Measurements from ENCODE around the gene BCR. TPM values are rescaled to one million over a fixed set of nuclear protein-coding genes. Genes with fewer than 3 reads are reported as not detected.

Gene BCR
- total and polyA plus RNA-seq, 2 of the 13 experiments (the other 11 are each of a cell fraction or from before 2014, with no cell fraction given): 19.9 to 33.6 TPM

- TF ChIP-seq NFIC (IDR thresholded peaks at IDR 0.05; ENCODE audit: low read length): no peak
- TF ChIP-seq ZNF781 (CRISPR knock-in tag; IDR thresholded peaks at IDR 0.05; ENCODE audit: borderline replicate concordance, not compliant biosample characterization): peak; percentile 79
- no peak for TF ChIP-seq ZNF230 (CRISPR knock-in tag; IDR thresholded peaks at IDR 0.05)
- TF ChIP-seq AHR (CRISPR knock-in tag; IDR thresholded peaks at IDR 0.05): no peak
- no peak for TF ChIP-seq ZSCAN12 (CRISPR knock-in tag; IDR thresholded peaks at IDR 0.05)
- TF ChIP-seq ZSCAN22 (CRISPR knock-in tag; IDR thresholded peaks at IDR 0.05): peak; percentile 46; the same call in 1 of the 2 replicates
- TF ChIP-seq ZBTB7A (CRISPR knock-in tag; IDR thresholded peaks at IDR 0.05): no peak
- TF ChIP-seq ZNF292 (CRISPR knock-in tag; IDR thresholded peaks at IDR 0.05; ENCODE audit: borderline replicate concordance, low read depth): peak; percentile 58; the same call in 1 of the 2 replicates
- TF ChIP-seq ARNTL (CRISPR knock-in tag; IDR thresholded peaks at IDR 0.05): no peak; the same call in 1 of the 2 replicates
- TF ChIP-seq IKZF1 (IDR thresholded peaks at IDR 0.05): no peak
- 0 out of 2 replicates have a peak, but pooled peaks have one; percentile 30 for TF ChIP-seq ZNF580 (CRISPR knock-in tag; IDR thresholded peaks at IDR 0.05; ENCODE audit: borderline replicate concordance, low read depth)
- TF ChIP-seq RNF2 (conservative IDR thresholded peaks at IDR 0.05; ENCODE audit: low read depth): peak; percentile 34; the same call in 1 of the 2 replicates
- peak; percentile 93 for TF ChIP-seq HNRNPL (IDR thresholded peaks at IDR 0.05; ENCODE audit: low read depth, low read length)
- TF ChIP-seq MEF2D (CRISPR knock-in tag; IDR thresholded peaks at IDR 0.05): peak; percentile 47; the same call in 1 of the 2 replicates
- no peak for TF ChIP-seq RERE (CRISPR knock-in tag; IDR thresholded peaks at IDR 0.05; ENCODE audit: low read depth)
- TF ChIP-seq ZNF883 (CRISPR knock-in tag; IDR thresholded peaks at IDR 0.05; ENCODE audit: not compliant biosample characterization): peak; percentile 17
- no peak for TF ChIP-seq ZMYM2 (CRISPR knock-in tag; IDR thresholded peaks at IDR 0.05)
- TF ChIP-seq YEATS2 (CRISPR knock-in tag; IDR thresholded peaks at IDR 0.05; ENCODE audit: borderline replicate concordance): 0 out of 2 replicates have a peak, but pooled peaks have one; percentile 21
- TF ChIP-seq POLR2AphosphoS2 (IDR thresholded peaks at IDR 0.05; ENCODE audit: low read depth, low read length): no peak
- TF ChIP-seq HIVEP1 (CRISPR knock-in tag; IDR thresholded peaks at IDR 0.05): 0 out of 2 replicates have a peak, but pooled peaks have one; percentile 19
- TF ChIP-seq GATAD1 (CRISPR knock-in tag; IDR thresholded peaks at IDR 0.05): no peak
- TF ChIP-seq ZSCAN31 (CRISPR knock-in tag; IDR thresholded peaks at IDR 0.05; ENCODE audit: low read depth): 0 out of 2 replicates have a peak, but pooled peaks have one; percentile 72
- TF ChIP-seq AGO1 (IDR thresholded peaks at IDR 0.05; ENCODE audit: low read depth, low read length, poor library complexity, severe bottlenecking): peak; percentile 45
- no peak for TF ChIP-seq PPARG (CRISPR knock-in tag; conservative IDR thresholded peaks at IDR 0.05)
Observed at GRCh38 chr22:23179381-23180299, 669 bp upstream of the BCR start (continued).
